NT2/D1 (cell line): ENCODE data around the gene KPNA2.

Experiments
- SUZ12 ChIP-seq: IDR thresholded peaks from 2 replicates; pipeline ENCODE4 v1.6.1; 2011; ENCODE audit not compliant: insufficient read length, insufficient read depth; ENCODE audit errors: extremely low read depth
- YY1 ChIP-seq: IDR thresholded peaks from 2 replicates; pipeline ENCODE4 v1.6.1; 2011; ENCODE audit not compliant: insufficient read length, insufficient read depth
- ZNF274 ChIP-seq: IDR thresholded peaks from 2 replicates; pipeline ENCODE4 v1.6.1; 2011; ENCODE audit warnings: mild to moderate bottlenecking, low read depth, low read length

GRCh38 chr17:68019336-68019674 lies 16.2 kb upstream of the KPNA2 start:
- TF ChIP-seq ZNF274 (no peak), YY1 (no peak), SUZ12 (no peak)
